Measurements from ENCODE around the gene RCL1. TPM values are rescaled to one million over a fixed set of nuclear protein-coding genes. Genes with fewer than 3 reads are reported as not detected.
"Not testable (repeated sequence)": the region's sequence is repeated elsewhere in the genome, so short reads cannot be mapped to it uniquely, and the experiment has no call there.

Gene RCL1
- total RNA-seq, 3 donors from 2014 or later = 12.0 to 13.3 (median 12.4) TPM

DNA sequence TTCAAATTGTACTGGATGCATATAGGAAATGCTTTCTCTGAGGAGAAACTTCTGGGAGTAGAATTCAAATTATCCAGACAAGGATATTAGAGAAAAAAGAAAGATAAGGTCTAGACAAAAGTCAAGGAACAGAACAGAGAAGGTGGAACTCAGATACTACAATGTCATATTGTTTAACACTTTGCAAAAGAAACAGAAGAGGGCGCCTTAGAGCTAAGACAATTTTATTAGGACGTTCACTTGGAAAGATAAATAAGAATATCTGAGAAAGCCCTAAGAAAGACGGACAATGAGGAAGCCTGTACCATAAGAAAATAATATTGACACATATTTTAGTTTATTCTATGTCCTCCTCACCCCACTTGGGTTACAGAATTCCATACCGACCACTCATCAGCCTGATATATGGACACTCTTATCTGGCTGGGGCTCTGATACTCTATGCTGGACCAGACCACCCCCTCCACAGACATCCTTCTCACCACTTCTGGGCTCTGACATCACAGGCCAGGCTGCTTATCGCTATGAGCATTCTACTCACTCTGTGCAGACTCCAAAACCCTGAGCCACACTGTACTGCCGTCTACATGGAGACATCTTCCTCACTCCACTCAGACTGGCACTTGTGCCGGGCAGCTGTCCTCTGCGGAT is 42.6 kb upstream of the RCL1 start:
- ATAC-seq = peak; percentile 63
- no peaks in the 10 kb centered on the region for H3K4me1 ChIP-seq (ENCODE audit: low read depth)
- H3K9me3 ChIP-seq = no peaks in the 10 kb centered on the region
- no peak overlapping the region for H3K4me3 ChIP-seq
- intact Hi-C loops (cut with DNase I, micrococcal nuclease) = loop anchor here in 1 of 2 donors (10.0 kb wide), 1 partner anchor 845 kb away; no protein-coding TSS in a partner anchor
- peak in 1 of 3 donors; percentile 54 for DNase-seq
- peak; percentile 21 for TF ChIP-seq CTCF (IDR thresholded peaks at IDR 0.05)
- H3K36me3 ChIP-seq (ENCODE audit: low read depth) = no peaks in the 10 kb centered on the region

DNA sequence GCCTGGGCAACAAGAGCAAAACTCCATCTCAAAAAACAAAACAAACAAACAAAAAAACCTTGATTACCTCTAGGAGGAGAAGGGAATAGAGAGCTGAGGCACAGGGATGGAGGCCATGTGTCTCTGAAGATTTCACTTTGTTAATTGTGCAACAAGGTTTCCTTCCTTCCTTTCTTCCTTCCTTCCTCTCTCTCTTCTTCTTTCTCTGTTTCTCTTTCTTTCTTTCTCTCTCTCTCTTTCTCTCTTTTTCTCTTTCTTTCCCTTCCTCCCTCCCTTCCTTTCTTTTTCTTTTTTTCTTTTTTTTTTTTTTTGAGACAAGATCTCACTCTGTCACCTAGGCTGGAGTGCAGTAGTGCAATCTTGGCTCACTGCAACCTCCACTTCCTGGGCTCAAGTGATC is 38.2 kb upstream of the RCL1 start:
- not testable (repeated sequence) for H3K4me1 ChIP-seq (ENCODE audit: low read depth); DNase-seq; H3K9me3 ChIP-seq; H3K36me3 ChIP-seq (ENCODE audit: low read depth); H3K4me3 ChIP-seq; ATAC-seq
- intact Hi-C loops (cut with DNase I, micrococcal nuclease) = loop anchor here in 1 of 2 donors (10.0 kb wide), 1 partner anchor 840 kb away; no protein-coding TSS in a partner anchor

DNA sequence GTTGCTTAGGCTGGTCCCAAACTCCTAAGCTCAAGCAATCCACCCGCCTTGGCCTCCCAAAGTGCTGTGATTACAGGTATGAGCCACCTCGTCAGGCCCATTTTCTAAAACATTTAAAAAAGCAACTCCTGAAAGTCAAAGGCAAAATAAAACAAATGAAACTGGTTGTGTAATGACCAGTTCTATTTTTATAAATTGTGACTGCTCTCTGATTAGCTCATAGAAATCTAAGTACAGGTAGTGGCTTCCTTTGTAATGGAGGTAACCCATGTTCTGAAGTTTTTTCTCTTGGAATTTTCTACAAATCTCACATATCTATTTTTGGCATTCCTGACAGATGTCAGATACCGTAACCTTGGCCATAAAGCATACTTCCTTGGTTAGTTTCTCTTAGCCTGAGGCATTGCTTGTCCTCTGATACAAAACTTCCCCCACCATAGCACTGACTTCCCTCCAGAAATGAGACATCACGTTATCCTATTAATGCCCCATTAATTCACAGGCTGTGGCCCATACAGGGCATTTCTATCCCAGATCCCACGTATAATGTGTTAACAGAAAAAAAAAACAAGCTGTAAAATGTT is 37.6 kb upstream of the RCL1 start:
- Histone ChIP-seq H3K4me1 (ENCODE audit: low read depth) (no peaks in the 10 kb centered on the region), H3K36me3 (ENCODE audit: low read depth) (no peaks in the 10 kb centered on the region), H3K9me3 (no peaks in the 10 kb centered on the region), H3K4me3 (no peak overlapping the region)
- DNase-seq = no peak
- ATAC-seq = no peak
- intact Hi-C loops (cut with DNase I, micrococcal nuclease) = loop anchor here in 1 of 2 donors (10.0 kb wide), 1 partner anchor 840 kb away; no protein-coding TSS in a partner anchor
- TF ChIP-seq CTCF (IDR thresholded peaks at IDR 0.05) = no peak

DNA sequence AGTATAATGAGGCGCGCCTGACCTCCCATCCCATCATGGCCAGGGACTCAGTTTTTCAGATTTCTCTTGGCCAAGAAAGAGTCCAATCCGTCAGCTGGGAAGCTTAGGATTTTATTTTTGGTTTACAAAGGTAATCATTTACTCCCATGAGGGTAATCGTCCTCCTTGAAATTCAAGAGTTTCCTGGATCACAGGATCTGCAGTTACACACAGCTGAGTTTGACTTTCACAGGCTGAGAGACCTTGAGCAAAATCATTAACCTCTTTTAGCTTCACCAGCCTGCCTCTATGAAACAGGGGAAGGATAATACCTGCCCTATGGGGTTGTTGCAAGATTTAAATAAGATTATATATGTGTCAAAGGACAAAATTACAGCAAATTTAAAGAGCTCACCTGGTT is 36.3 kb upstream of the RCL1 start:
- no peaks in the 10 kb centered on the region for H3K4me1 ChIP-seq (ENCODE audit: low read depth)
- TF ChIP-seq CTCF (IDR thresholded peaks at IDR 0.05) = no peak
- no peaks in the 10 kb centered on the region for H3K9me3 ChIP-seq
- intact Hi-C loops (cut with DNase I, micrococcal nuclease) = loop anchor here in 1 of 2 donors (10.0 kb wide), 1 partner anchor 838 kb away; no protein-coding TSS in a partner anchor
- ATAC-seq (peak; percentile 51), DNase-seq (no peak)
- H3K4me3 ChIP-seq = no peak overlapping the region
- H3K36me3 ChIP-seq (ENCODE audit: low read depth) = no peaks in the 10 kb centered on the region

DNA sequence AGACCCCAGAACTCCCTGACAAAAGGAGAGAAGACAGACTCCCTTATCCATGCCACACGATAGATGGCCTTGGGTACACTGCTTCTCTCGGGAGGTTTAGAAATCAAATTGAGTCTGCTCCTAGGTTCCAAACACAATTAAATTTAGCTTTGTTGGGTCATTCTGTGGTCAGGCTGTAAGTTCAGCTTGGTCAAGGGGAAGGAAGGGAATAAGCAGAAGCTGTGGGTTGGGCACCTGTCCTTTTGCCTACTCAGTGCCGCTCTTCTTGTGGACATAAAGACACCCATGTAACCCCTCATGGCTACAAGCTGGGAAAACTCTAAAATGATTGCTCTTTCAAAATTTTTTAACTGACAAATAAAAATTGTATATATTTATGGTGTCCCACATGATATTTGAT is 32.6 kb upstream of the RCL1 start:
- TF ChIP-seq CTCF (IDR thresholded peaks at IDR 0.05) = no peak
- intact Hi-C loops (cut with DNase I, micrococcal nuclease) = loop anchor here (10.0 kb wide), 1 partner anchor 225 kb away; the partner anchor contains the start of gene JAK2 (in 2 of the 2)
- no peaks in the 10 kb centered on the region for H3K9me3 ChIP-seq
- no peaks in the 10 kb centered on the region for H3K36me3 ChIP-seq (ENCODE audit: low read depth)
- DNase-seq (no peak), ATAC-seq (no peak)
- peaks cover 12% of the 10 kb centered on the region for H3K4me1 ChIP-seq (ENCODE audit: low read depth)
- no peak overlapping the region for H3K4me3 ChIP-seq

Data from mucosa of descending colon (tissue), 3 donors.